Measurements from ENCODE around the gene SRCIN1. TPM values are rescaled to one million over a fixed set of nuclear protein-coding genes. Genes with fewer than 3 reads are reported as not detected.

Gene SRCIN1
- total and polyA plus RNA-seq, 2 experiments from 2014 or later = 2.3 to 10.8 TPM

- DNase-seq (ENCODE audit: low read depth in 1 of 2, low spot score in 1 of 2) = peak; percentile 84 to 87
- Histone ChIP-seq H3K27me3 (peaks cover 9% of the 10 kb centered on the region), H3K27ac (no peak overlapping the region), H3K4me3 (no peak overlapping the region), H3K9me3 (ENCODE audit: low read depth) (no peaks in the 10 kb centered on the region), H3K36me3 (no peaks in the 10 kb centered on the region), H3K4me1 (ENCODE audit: low read depth) (peaks cover 20% of the 10 kb centered on the region)
- TF ChIP-seq CTCF (IDR thresholded peaks at IDR 0.05; ENCODE audit: low read depth, low read length) = no peak
Observed at GRCh38 chr17:38598536-38598935, 7.2 kb downstream of the SRCIN1 start.

GRCh38 chr17:38597375-38597774 lies 8.4 kb downstream of the SRCIN1 start:
- DNase-seq (ENCODE audit: low read depth in 1 of 2, low spot score in 1 of 2) = no peak
- Histone ChIP-seq H3K4me3 (no peak overlapping the region), H3K9me3 (ENCODE audit: low read depth) (no peaks in the 10 kb centered on the region), H3K36me3 (no peaks in the 10 kb centered on the region), H3K27me3 (no peaks in the 10 kb centered on the region), H3K4me1 (ENCODE audit: low read depth) (peaks cover 19% of the 10 kb centered on the region), H3K27ac (no peak overlapping the region)
- no peak for TF ChIP-seq CTCF (IDR thresholded peaks at IDR 0.05; ENCODE audit: low read depth, low read length)

- no peak for TF ChIP-seq CTCF (IDR thresholded peaks at IDR 0.05; ENCODE audit: low read depth, low read length)
Observed at GRCh38 chr17:38596651-38597050, 9.1 kb downstream of the SRCIN1 start.

GRCh38 chr17:38595892-38596291 lies 9.9 kb downstream of the SRCIN1 start:
- TF ChIP-seq CTCF (IDR thresholded peaks at IDR 0.05; ENCODE audit: low read depth, low read length) = no peak
- DNase-seq (ENCODE audit: low read depth in 1 of 2, low spot score in 1 of 2) = no peak
- Histone ChIP-seq H3K9me3 (ENCODE audit: low read depth) (no peaks in the 10 kb centered on the region), H3K36me3 (no peaks in the 10 kb centered on the region), H3K27ac (no peak overlapping the region), H3K4me1 (ENCODE audit: low read depth) (peaks cover 4% of the 10 kb centered on the region), H3K4me3 (no peak overlapping the region), H3K27me3 (no peaks in the 10 kb centered on the region)

More at GRCh38 chr17:38596651-38597050, 9.1 kb downstream of the SRCIN1 start:
- Histone ChIP-seq H3K27me3 (no peaks in the 10 kb centered on the region), H3K4me1 (ENCODE audit: low read depth) (peaks cover 11% of the 10 kb centered on the region), H3K36me3 (no peaks in the 10 kb centered on the region), H3K9me3 (ENCODE audit: low read depth) (no peaks in the 10 kb centered on the region), H3K4me3 (no peak overlapping the region), H3K27ac (no peak overlapping the region)
- DNase-seq (ENCODE audit: low read depth in 1 of 2, low spot score in 1 of 2) = no peak

GRCh38 chr17:38594152-38594551 lies 11.6 kb downstream of the SRCIN1 start:
- H3K36me3 ChIP-seq = no peaks in the 10 kb centered on the region
- DNase-seq (ENCODE audit: low read depth in 1 of 2, low spot score in 1 of 2) = no peak
- no peaks in the 10 kb centered on the region for H3K27me3 ChIP-seq

More at GRCh38 chr17:38594152-38594551, 11.6 kb downstream of the SRCIN1 start:
- H3K4me3 ChIP-seq = no peak overlapping the region
- TF ChIP-seq CTCF (IDR thresholded peaks at IDR 0.05; ENCODE audit: low read depth, low read length) = no peak
- H3K9me3 ChIP-seq (ENCODE audit: low read depth) = no peaks in the 10 kb centered on the region
- H3K4me1 ChIP-seq (ENCODE audit: low read depth) = peaks cover 3% of the 10 kb centered on the region
- no peak overlapping the region for H3K27ac ChIP-seq
